Measurements from ENCODE around the gene DNAJC4.

- TF ChIP-seq POLR2A (IDR thresholded peaks at IDR 0.05) (no peak), CTCF (IDR thresholded peaks at IDR 0.05) (no peak)
These were observed 18.2 kb downstream of the DNAJC4 start for GRCh38 chr11:64248578-64248977.

Measured in thyroid gland (tissue), 4 donors.